CD14-positive monocyte (primary cell): ENCODE data around the gene RELN. TPM values are rescaled to one million over a fixed set of nuclear protein-coding genes. Genes with fewer than 3 reads are reported as not detected.

ENCODE experiments used
- DNase-seq, 3 donors: peaks; one replicate each; pipeline ENCODE4 v3.0.0-alpha.2; 2011 to 2022
- H2AFZ ChIP-seq: 2 replicates; pipeline ENCODE4 v1.6.0; 2012; ENCODE audit warnings: mild to moderate bottlenecking, low read depth, low read length, inconsistent platforms; ENCODE audit not compliant: insufficient read depth, poor library complexity, severe bottlenecking
- H3K27ac ChIP-seq, 2 donors: 1 replicate in 1 of 2; 2 replicates in 1 of 2; pipeline ENCODE4 v1.5.1; 2012 to 2013; ENCODE audit warnings: low read length in 2 of 2, control low read depth in 1 of 2, inconsistent platforms in 1 of 2, low read depth in 1 of 2, mild to moderate bottlenecking in 1 of 2
- H3K27me3 ChIP-seq, 2 donors: one replicate each; pipeline versions ENCODE4 v1.6.0 to v1.6.1; 2011 to 2013; ENCODE audit warnings: low read length in 2 of 2; ENCODE audit not compliant: control insufficient read depth in 2 of 2, insufficient read depth in 2 of 2
- H3K36me3 ChIP-seq, 2 donors: replicated peaks in 1 of 2; 1 replicate in 1 of 2; 2 replicates in 1 of 2; pipeline versions ENCODE4 v1.5.1 to v1.6.1; 2012 to 2013; ENCODE audit warnings: low read length in 2 of 2, control low read depth in 1 of 2, inconsistent platforms in 1 of 2, mild to moderate bottlenecking in 1 of 2; ENCODE audit not compliant: insufficient read depth in 2 of 2, control insufficient read depth in 1 of 2
- H3K4me1 ChIP-seq, 2 donors: 1 replicate in 1 of 2; 2 replicates in 1 of 2; pipeline versions ENCODE4 v1.5.1 to v1.6.1; 2012 to 2013; ENCODE audit warnings: low read length in 2 of 2, control low read depth in 1 of 2, inconsistent platforms in 1 of 2, mild to moderate bottlenecking in 1 of 2, moderate library complexity in 1 of 2; ENCODE audit not compliant: insufficient read depth in 2 of 2, control insufficient read depth in 1 of 2
- H3K4me2 ChIP-seq: replicated peaks from 2 replicates; pipeline ENCODE3; 2012; ENCODE audit warnings: low read length, moderate library complexity, mild to moderate bottlenecking; ENCODE audit not compliant: poor library complexity, severe bottlenecking; ENCODE audit errors: extremely low read depth
- H3K4me3 ChIP-seq, 3 experiments: fragments of 200-600 bp in 1 of 3; sonication (generic) in 1 of 3; replicated peaks in 1 of 3; 1 replicate in 2 of 3; 2 replicates in 1 of 3; pipeline ENCODE4 v1.5.1; 2011 to 2013; ENCODE audit warnings: low read length in 3 of 3, mild to moderate bottlenecking in 3 of 3, control low read depth in 2 of 3, low read depth in 2 of 3, inconsistent platforms in 1 of 3, moderate library complexity in 1 of 3
- H3K79me2 ChIP-seq: 2 replicates; pipeline ENCODE4 v1.6.0; 2012; ENCODE audit warnings: mild to moderate bottlenecking, control low read depth, inconsistent platforms, low read length, moderate library complexity; ENCODE audit not compliant: insufficient read depth
- H3K9ac ChIP-seq: 2 replicates; pipeline ENCODE4 v1.6.0; 2017; ENCODE audit warnings: low read length, mild to moderate bottlenecking; ENCODE audit not compliant: insufficient read depth, poor library complexity, severe bottlenecking
- H3K9me3 ChIP-seq, 2 donors: replicated peaks in 1 of 2; 1 replicate in 1 of 2; 2 replicates in 1 of 2; pipeline versions ENCODE4 v1.5.1 to v1.6.1; 2012 to 2013; ENCODE audit warnings: low read length in 2 of 2, control low read depth in 1 of 2; ENCODE audit not compliant: control insufficient read depth in 1 of 2, insufficient read depth in 1 of 2
- H4K20me1 ChIP-seq: 2 replicates; pipeline ENCODE4 v1.6.0; 2012; ENCODE audit warnings: mild to moderate bottlenecking, low read length, control low read depth, moderate library complexity; ENCODE audit not compliant: insufficient read depth
- H3K27ac Mint-ChIP-seq, 7 donors: one replicate each; pipeline ENCODE4 v1.8.0; 2020; ENCODE audit warnings: mild to moderate bottlenecking in 7 of 7, mixed read lengths in 7 of 7, moderate library complexity in 6 of 7, inconsistent platforms in 2 of 7
- H3K27me3 Mint-ChIP-seq, 3 donors: one replicate each; pipeline ENCODE4 v1.8.0; 2021 to 2022; ENCODE audit warnings: low read depth in 3 of 3, mild to moderate bottlenecking in 3 of 3, mixed read lengths in 3 of 3, moderate library complexity in 3 of 3, inconsistent platforms in 1 of 3
- H3K36me3 Mint-ChIP-seq, 2 donors: one replicate each; pipeline ENCODE4 v1.8.0; 2020; ENCODE audit warnings: mixed read lengths in 2 of 2, inconsistent platforms in 1 of 2, mild to moderate bottlenecking in 1 of 2
- H3K4me1 Mint-ChIP-seq: one replicate; pipeline ENCODE4 v1.8.0; 2020; ENCODE audit warnings: mild to moderate bottlenecking, mixed read lengths
- H3K4me3 Mint-ChIP-seq, 2 donors: one replicate each; pipeline ENCODE4 v1.8.0; 2020; ENCODE audit warnings: mild to moderate bottlenecking in 2 of 2, mixed read lengths in 2 of 2, moderate library complexity in 1 of 2
- H3K9me3 Mint-ChIP-seq, 7 donors: one replicate each; pipeline ENCODE4 v1.8.0; 2020 to 2022; ENCODE audit warnings: mixed read lengths in 7 of 7, mild to moderate bottlenecking in 6 of 7, moderate library complexity in 6 of 7, inconsistent platforms in 2 of 7
- CTCF ChIP-seq: fragments of 200-600 bp; IDR thresholded peaks from one replicate; pipeline ENCODE4 v1.8.0; 2022; ENCODE audit warnings: antibody characterized with exemption, mild to moderate bottlenecking
- WGBS: methylation state at CpG from one replicate; pipeline ENCODE4 v1.1.5; 2013; ENCODE audit warnings: missing lambda C conversion rate; ENCODE audit not compliant: insufficient coverage; 5-methylcytosine and 5-hydroxymethylcytosine counted together
- intact Hi-C, 2 donors: fragments of 100-400 bp; cut with micrococcal nuclease; formaldehyde crosslinking; loops; one replicate each; pipeline versions ENCODE4 v1.15.0 to v1.15.1; 2023
- polyA plus RNA-seq, 3 donors: library from polyadenylated mRNA; depleted of rRNA in 1 of 3; unstranded in 2 of 3; stranded (reverse) in 1 of 3; fragments of 300-500 nt in 2 of 3; fragments of >200 nt in 1 of 3; fragmentation: Illumina TruSeq in 2 of 3; gene quantifications; 1 replicate in 2 of 3; 2 replicates in 1 of 3; pipeline ENCODE4 v1.2.3, GENCODE V29; 2012 to 2021

The RELN gene
- polyA plus RNA-seq, 3 donors: not detected

GRCh38 chr7:103719070-103719469 lies 270.4 kb downstream of the RELN start:
- 100% methylated on average over 1 of the region's 2 CpGs for WGBS
- intact Hi-C loops: no loop called here

DNA sequence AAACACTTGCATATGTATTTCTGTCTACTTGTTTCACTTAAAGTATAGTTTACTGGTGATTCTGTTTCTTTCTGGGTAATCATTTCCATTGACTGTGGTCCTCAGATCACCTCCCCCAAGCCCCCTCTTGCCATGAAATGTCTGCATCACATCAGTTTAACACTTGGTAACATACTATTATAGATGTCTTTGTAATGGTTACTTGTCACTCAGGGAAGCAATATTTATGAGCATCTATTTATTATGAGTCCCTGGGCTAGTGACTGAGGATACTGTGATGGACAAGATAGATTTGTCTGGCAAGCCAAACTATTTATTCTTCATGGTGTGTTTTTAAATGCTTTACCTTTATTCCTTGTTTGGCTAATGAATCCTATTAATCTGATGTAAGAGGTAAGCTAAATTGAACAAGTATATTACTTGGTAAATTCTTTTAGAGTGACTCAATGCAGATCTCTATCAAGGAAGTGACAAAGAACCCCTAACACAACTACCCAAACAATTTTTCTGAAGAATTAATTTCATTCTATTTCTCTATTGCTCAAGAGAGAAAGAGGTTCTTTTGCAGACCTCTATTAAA lies 270.9 kb downstream of the RELN start:
- no peaks in the 10 kb centered on the region for H4K20me1 ChIP-seq
- TF ChIP-seq CTCF: no peak
- no peaks in the 10 kb centered on the region for H3K9me3 ChIP-seq
- intact Hi-C loops: no loop called here
- H3K27me3 ChIP-seq: no peaks in the 10 kb centered on the region
- no peaks in the 10 kb centered on the region for H3K79me2 ChIP-seq
- H3K36me3 Mint-ChIP-seq: no peaks in the 10 kb centered on the region
- no peak overlapping the region for H3K4me2 ChIP-seq
- no peak overlapping the region for H3K9ac ChIP-seq
- H3K4me3 Mint-ChIP-seq: no peak overlapping the region
- H3K9me3 Mint-ChIP-seq: peaks cover 0 to 1% (median 0%) of the 10 kb centered on the region in 7 donors
- no peaks in the 10 kb centered on the region for H3K4me1 Mint-ChIP-seq
- no peak for DNase-seq
- no peak overlapping the region for H2AFZ ChIP-seq
- H3K27me3 Mint-ChIP-seq: peaks cover 0 to 1% (median 1%) of the 10 kb centered on the region in 3 donors
- no peaks in the 10 kb centered on the region for H3K36me3 ChIP-seq
- H3K4me1 ChIP-seq: no peaks in the 10 kb centered on the region
- H3K27ac Mint-ChIP-seq: no peak overlapping the region
- H3K4me3 ChIP-seq: no peak overlapping the region
- no peak overlapping the region for H3K27ac ChIP-seq

More at GRCh38 chr7:103719070-103719469, 270.4 kb downstream of the RELN start:
- Histone ChIP-seq H3K9me3 (no peaks in the 10 kb centered on the region), H4K20me1 (no peaks in the 10 kb centered on the region), H3K4me2 (no peak overlapping the region), H3K36me3 (no peaks in the 10 kb centered on the region), H3K27me3 (no peaks in the 10 kb centered on the region), H2AFZ (no peak overlapping the region), H3K4me3 (no peak overlapping the region), H3K79me2 (no peaks in the 10 kb centered on the region), H3K9ac (no peak overlapping the region), H3K4me1 (no peaks in the 10 kb centered on the region), H3K27ac (no peak overlapping the region)
- Mint-ChIP-seq H3K9me3 (peaks cover 0 to 1% (median 0%) of the 10 kb centered on the region in 7 donors), H3K4me1 (no peaks in the 10 kb centered on the region), H3K36me3 (no peaks in the 10 kb centered on the region), H3K27ac (no peak overlapping the region), H3K4me3 (no peak overlapping the region), H3K27me3 (peaks cover under 1 to 1% (median 1%) of the 10 kb centered on the region in 3 donors)
- no peak for TF ChIP-seq CTCF
- DNase-seq: no peak
